Hippocampal formation (tissue), 2 donors: ENCODE data around the gene FIGN.

Experiments
- DNase-seq, 2 donors: peaks; one replicate each; lab custom pipeline; 2025; lab: John Stamatoyannopoulos, UW

The FIGN gene

GRCh38 chr2:163709270-163709669, 26.5 kb downstream of the FIGN start:
- no peak for DNase-seq

- DNase-seq: no peak
Measured at GRCh38 chr2:163708265-163708664, 27.5 kb downstream of the FIGN start.

GRCh38 chr2:163703386-163703785, 32.4 kb downstream of the FIGN start:
- DNase-seq: no peak

GRCh38 chr2:163701399-163702195, 34.2 kb downstream of the FIGN start:
- no peak for DNase-seq

GRCh38 chr2:163698857-163699256, 37.0 kb downstream of the FIGN start:
- no peak for DNase-seq

- no peak for DNase-seq
Measured at GRCh38 chr2:163697846-163698637, 37.8 kb downstream of the FIGN start.

- no peak for DNase-seq
Measured at GRCh38 chr2:163697429-163697828, 38.4 kb downstream of the FIGN start.

- no peak for DNase-seq
Measured at GRCh38 chr2:163693484-163693883, 42.3 kb downstream of the FIGN start.

GRCh38 chr2:163692611-163693482, 43.0 kb downstream of the FIGN start:
- DNase-seq: no peak

GRCh38 chr2:163692081-163692480, 43.7 kb downstream of the FIGN start:
- no peak for DNase-seq

GRCh38 chr2:163690896-163691295, 44.9 kb downstream of the FIGN start:
- DNase-seq: no peak

- DNase-seq: no peak
Measured at GRCh38 chr2:163687217-163687616, 48.6 kb downstream of the FIGN start.

GRCh38 chr2:163686289-163686688, 49.5 kb downstream of the FIGN start:
- no peak for DNase-seq

GRCh38 chr2:163682695-163683094, 53.1 kb downstream of the FIGN start:
- no peak for DNase-seq

GRCh38 chr2:163681745-163682144, 54.1 kb downstream of the FIGN start:
- DNase-seq: peak in 1 of 2 donors; percentile 43

GRCh38 chr2:163675388-163675787, 60.4 kb downstream of the FIGN start:
- DNase-seq: peak in 1 of 2 donors; percentile 3

- no peak for DNase-seq
Measured at GRCh38 chr2:163673522-163673921, 62.3 kb downstream of the FIGN start.

- no peak for DNase-seq
Measured at GRCh38 chr2:163670929-163671328, 64.9 kb downstream of the FIGN start.

GRCh38 chr2:163669506-163669905, 66.3 kb downstream of the FIGN start:
- no peak for DNase-seq

- no peak for DNase-seq
Measured at GRCh38 chr2:163667064-163667887, 68.5 kb downstream of the FIGN start.

GRCh38 chr2:163665817-163666216, 70.0 kb downstream of the FIGN start:
- no peak for DNase-seq
